GM21381 (cell line): ENCODE measurements around the gene FOXF1.

Source experiments
- ATAC-seq: cut with Tn5 transposase; IDR thresholded peaks from one replicate; pipeline ENCODE4 v1.9.1; 2021; ENCODE audit warnings: mild to moderate bottlenecking, moderate library complexity; ENCODE audit not compliant: unreplicated experiment

The FOXF1 gene

DNA sequence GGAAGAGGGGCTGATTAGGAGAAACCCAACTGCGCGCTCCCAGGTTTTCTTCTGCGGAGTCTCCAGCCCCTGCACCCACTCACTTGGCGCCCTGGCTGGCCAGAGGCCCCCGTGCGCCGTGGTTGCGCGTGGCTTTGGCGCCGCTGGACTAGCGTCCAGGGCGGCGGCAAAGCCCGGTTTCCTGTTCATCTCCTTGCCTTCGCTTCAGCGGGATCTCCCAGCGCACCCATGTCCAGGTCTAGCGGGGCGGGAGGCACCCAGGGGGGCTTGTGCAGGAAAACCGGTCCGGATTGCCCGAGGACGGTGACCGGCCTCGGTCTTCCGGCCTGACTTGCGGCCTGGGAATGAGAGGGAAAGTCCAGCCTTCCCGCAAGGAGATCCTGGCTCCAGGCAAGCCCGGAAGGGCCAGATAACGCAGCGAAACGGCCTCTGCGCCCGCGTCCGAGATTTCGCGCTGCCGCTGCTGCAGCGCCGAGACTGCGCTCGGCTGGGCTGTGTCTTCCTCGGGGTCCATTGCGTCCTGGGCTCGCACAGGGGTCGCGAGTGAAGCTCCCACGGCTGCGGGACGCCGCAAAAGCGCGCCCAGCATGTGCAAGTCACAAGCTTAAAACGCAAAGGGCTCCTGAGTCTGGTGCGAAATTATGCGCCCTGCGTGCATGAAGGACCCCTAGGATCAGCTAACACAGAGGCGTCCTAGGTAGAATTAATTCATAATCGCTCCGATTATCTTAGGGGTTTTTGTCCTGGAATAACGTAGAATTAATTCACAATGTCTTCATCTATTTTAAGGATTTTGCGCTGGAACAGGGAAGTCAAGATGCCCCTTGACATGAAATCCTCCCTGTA lies 5.7 kb downstream of the FOXF1 start:
- no peak for ATAC-seq

DNA sequence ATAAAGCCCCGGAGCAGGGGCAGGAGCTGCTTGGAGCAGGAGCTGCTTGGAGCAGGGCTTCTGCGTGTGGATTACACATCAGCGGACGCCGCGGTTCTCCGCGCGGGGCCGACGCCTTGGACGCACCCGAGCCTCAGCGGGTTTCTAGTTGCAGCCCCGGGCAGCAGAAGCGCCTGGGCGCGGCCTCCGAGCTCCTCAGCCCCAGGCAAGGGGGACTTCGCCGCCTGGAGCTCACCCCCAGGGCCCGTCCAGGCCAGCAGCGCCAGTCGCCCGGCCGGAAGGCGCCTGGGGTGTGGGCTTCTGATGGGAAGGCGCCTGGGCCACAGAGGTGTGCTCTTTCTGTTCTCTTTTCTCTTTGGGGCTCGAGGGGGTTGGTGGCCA lies 6.3 kb downstream of the FOXF1 start:
- ATAC-seq, result no peak

DNA sequence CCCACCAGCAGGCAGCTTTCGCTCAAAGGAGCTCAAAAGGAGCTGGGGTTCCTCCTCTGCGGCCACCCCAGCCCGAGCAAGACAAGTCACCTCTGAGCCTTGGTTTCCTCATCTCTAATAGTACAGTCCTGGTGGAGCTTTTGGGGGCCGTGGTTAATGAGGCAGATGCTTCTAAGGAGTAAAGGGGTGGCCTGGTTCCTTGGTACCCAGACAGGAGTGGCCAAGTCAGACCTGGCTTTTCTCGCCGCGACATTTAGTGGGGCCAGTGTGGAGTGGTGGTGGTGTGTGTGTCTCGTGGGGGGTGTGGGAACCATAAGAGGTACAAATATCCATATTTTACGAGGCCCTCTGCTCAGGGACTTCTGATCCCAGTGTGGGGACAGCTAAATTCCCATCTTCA lies 6.7 kb downstream of the FOXF1 start:
- ATAC-seq, result no peak

DNA sequence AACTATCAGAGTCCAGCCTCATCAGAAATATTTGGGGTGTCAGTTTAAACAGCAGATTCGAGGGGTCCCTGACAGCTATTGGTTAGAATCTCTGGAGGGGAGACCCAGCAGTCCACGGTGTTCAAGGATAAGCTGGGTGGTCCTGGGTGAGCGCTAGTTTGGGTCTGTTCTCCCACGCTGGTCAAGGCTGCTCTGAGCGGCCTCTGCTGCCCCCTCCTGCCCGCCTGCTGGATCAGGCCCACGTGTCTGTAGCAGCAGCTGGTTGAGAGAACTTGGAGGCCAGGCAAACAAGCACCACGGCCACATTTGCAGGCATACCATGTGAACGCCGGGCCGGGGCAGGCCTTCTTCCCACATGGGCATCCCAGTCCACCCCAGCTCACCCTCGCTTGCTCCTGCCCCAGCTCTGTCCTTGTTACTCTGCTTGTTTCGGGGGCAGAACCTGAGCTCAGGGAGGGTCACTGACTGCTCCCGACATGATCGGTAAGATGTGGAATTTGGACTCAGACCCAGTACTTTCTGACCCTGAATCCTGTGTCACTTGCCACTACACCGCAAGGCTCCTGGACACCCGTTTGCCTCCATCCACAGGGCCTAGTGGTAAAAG lies 7.4 kb downstream of the FOXF1 start:
- ATAC-seq, result no peak

DNA sequence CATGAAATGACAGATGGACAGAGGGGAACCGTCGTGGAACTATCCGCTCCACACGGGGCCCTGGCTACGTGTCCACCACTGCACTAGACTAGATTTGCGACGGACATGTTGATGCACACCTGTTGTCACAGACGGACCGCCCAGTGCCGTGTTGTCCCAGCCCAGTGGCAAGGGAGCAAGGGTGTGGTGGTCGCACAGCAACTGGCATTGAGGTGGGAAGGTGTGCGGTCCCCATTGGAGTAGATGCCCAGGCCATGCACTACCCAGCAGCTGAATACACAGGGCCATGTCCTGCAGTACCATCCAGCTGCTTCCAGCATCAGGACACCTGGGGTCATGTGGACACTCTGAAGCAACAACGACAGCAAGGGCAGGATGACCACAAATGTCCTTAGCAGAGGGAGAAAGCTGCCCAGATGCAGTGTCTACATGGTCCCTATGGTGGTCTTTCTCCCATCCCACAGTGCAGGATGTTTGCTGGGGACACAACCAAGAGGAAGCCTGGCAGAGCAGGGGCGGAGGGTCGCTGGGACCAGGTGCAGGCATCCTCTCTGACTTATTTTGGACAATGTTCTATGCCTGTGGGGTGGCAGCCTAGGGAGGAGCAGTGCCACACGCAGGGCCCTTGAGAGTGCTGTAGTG lies 8.8 kb downstream of the FOXF1 start:
- no peak for ATAC-seq

DNA sequence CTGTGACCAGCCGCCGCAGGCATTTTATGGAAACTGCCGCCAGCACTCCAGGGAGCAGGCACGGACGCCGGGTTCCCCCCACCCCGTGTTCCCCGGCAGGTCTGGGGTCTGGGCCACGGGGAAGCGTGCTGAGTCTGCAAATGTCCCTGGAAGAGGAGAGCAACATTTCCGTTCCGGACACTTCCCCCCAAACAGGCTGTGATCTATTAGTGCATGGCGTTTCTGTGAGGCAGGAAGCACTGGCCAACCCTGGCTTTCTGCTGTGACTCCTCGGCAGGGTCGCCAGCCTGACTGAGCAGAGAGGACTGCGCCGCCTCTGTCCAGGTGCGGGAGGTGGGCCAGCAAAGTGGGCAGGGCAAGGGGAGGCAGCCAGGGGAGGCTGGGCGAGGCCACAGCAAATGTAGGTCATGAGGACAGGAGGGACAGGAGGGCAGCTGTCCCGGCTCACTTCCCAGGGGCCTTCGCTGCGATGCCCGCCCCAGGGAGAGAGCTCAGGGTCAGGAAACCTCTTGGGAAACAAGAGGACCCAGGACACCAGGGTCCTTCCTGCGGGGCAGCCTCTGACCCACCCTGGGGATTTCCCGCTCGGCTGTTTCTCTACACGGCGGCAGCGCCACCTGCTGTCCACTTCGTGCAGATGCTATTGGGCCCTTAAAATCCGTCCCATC lies 9.5 kb downstream of the FOXF1 start:
- no peak for ATAC-seq

DNA sequence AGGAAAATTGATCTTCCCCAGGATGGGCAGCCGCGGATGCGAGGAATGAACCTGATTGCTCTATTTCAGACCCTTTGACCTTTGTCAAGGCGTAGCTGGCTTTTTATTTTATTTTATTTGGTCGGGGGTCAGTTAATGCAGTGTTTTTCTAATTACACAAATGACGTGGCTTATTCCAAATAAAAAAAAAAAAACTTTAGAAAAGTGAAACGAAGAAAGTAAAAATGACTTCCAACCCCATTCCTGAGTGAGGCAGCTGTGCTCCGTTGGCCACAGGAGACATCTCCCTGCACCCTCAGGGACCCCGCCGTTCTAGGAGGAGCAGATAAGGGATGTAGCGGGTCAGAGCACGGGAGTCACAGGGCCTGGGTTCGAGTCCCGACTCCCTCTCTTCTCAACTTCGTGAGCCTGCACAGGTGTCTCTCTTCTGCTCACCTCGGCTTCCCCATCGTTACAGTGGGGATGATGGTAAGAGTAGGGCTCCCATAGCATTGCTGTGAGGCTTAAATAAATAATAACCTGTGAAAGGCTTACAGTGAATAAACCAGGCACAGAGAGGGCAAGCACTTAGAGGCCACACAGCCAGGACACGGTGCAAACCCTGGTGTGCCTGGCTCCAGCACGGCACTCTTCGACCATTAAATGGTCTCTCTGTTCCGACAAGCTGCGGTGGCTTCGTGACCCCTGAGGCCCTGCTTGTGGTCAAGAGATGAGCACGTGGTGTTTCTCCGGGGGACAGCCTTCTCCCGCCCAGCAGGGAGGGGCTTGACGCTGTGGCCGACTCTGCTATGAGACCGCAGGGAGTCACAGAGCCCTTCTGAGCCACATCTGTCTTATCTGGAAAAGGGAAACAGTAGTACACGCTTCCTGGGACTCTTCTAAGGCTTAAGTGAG lies 10.2 kb downstream of the FOXF1 start:
- no peak for ATAC-seq

DNA sequence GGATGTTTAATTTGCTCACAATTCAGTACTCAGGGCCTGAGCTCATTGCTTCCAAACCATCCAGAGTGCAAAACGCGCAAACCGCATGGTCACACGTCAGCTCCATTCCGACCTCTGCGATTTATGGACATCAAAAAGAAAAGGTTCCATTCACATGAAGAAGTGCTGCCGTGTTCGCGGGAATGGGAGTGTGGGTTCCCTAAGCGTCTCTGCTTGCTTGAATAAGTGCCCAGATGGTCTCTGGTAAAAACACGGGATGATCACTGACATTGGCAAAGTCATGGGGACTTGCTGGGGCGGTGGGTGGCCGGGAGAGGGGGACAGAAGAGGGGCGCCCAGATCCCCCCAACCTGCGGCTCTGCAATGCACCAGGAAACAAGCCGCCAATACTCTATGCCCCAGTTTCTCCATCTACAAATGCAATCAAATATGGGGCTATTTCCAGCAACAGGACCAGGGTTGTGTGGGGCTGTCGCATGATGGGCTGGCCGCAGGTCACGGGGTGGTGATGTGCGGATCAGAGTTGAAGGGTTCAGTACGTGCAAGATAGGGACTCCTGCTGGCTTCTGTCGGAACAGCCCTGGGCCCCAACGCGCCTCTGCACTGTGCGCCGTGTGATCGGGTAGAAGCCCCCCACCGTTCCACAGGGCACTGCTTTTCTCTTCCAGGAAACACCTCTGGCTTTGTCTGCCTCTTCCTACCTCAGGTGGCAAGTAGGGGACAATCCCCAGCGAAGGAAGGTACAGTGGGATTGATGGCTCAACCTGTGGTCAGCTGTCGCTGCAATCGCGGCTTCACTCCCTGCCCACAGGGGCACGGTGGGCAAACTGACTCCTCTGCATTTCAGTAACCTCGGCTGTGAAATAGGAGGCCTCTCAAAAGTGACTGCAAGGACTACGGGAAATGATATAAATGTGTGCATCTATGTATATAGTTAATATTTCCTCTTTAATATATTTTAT lies 11.2 kb downstream of the FOXF1 start:
- ATAC-seq, result no peak

DNA sequence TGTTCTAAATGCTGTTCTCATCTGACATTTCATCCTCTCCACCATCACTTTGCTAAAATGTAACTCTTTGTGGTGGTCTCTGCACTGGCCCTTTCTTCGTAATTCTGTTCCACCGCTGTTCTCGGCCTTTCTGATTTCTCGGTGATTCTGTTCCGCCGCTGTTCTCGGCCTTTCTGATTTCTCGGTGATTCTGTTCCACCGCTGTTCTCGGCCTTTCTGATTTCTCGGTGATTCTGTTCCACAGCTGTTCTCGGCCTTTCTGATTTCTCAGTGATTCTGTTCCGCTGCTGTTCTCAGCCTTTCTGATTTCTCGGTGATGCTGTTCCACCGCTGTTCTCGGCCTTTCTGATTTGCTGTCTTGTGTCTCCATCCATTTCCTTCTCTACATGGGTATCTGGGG lies 12.3 kb downstream of the FOXF1 start:
- no peak for ATAC-seq

DNA sequence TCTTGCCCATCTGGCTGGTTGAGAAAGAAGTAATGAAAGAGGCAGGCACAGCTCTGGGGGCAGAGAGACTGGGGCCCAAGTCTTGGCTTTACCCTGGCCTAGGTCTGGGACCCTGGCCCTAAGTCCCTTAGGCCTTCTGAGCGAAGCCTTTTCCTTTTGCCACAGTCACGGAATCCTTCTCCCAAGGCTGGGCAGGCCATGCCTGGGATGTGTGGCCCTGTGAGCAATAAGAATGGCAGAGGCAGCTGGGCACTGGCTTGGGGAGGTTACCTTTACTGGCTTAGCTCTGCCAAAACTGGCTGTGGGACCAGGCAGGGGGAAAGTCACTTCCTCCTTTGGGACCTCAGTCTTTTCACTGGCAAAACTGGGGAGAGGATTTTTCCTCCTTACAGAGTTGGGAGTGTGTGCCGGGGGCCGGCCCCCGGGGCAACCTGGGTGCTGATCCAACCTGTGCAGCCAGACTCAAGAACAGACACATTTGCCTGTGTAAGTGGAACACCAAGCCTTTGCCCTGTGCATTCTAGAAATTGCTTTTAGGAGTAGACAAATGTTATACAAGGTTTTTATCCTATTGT lies 12.9 kb downstream of the FOXF1 start:
- ATAC-seq, result no peak

DNA sequence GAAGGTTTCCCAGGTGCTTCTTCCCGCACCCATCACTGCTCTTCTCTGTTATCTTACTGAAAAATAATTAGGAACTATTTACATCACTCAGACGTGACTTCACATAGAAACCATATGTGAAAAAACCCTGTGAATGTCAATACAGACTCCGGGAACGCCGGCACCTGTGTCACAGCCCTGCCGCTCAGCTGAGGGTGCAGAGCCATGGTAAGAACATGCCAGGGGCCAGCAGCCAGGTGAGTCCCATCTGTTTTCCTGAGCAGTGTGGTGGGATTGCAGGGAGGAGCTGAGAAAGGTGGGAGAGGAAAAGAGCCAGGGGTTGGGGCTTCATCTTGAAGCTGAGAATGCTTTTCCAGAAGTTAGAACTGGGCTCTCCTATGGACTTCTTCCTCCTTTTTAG lies 13.7 kb downstream of the FOXF1 start:
- no peak for ATAC-seq

DNA sequence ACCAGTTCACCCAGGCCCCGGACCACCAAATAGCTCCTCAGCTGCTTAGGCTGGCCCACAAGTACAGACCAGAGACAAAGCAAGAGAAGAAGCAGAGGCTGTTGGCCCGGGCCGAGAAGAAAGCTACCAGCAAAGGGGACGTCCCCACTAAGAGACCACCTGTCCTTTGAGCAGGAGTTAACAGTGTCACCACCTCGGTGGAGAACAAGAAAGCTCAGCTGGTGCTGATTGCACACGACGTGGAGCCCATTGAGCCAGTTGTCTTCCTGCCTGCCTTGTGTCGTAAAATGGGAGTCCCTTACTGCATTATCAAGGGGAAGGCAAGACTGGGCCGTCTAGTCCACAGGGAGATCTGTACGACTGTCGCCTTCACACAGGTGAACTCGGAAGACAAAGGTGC lies 15.4 kb downstream of the FOXF1 start:
- ATAC-seq, result no peak

DNA sequence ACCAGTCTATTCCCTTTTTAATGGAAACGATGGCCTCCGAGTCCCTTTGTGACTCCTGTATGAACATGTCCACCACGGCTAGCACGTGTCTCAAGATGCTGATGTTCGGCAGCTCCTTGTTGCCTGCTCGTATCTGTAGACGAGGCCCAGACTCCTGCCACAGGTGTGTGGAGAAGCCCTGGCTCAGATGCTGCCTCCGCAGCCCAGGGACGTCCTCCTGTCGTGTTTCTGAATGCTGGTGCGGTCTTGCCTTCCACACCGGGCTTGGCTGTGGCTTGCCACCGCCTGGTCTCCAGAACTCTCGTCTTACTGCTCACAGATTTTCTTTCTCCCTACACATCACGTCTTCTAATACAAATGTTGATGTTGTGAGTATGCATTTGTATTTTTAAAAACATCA lies 17.0 kb downstream of the FOXF1 start:
- no peak for ATAC-seq

DNA sequence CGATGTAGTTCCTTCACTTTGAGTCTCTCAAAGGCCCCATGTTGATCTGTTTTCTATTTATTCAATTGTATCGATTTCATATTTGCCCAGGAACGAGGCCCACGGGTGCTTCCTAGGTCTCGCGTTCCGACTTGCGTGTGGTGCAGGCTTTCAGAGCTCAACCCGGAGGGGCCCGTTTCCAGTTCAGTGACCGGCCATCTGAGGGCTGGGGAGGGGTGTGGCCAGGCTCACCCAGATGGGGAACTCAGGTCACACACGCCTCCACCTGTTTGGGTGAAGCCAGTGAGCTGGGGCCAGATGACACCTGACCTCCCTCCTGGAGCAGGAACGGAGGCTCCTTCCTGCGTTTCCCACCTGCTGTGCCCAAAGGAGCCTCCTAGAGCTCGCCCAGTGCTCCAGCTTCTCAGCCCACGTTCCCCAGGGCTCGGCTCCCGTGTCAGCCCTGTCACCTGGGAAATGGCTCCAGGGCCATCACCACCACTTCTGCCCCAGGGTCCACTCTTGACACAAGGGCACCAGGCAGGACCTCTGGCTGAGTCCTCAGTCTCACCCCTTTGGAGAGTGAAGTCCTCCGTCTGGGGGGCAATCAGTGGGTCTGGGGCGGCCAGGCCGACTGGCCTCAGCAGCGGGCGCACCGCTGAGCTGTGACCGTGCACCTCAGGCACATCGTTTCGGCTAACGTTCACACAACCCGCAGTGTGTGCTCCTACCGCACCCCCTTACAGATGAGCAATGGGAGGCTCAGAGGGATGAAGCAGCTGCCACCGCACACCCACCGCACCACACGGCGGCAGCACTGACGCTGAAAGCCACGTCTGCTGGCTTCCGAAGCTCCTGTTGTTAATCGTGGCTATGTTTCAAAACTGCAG lies 18.0 kb downstream of the FOXF1 start:
- ATAC-seq, result no peak

DNA sequence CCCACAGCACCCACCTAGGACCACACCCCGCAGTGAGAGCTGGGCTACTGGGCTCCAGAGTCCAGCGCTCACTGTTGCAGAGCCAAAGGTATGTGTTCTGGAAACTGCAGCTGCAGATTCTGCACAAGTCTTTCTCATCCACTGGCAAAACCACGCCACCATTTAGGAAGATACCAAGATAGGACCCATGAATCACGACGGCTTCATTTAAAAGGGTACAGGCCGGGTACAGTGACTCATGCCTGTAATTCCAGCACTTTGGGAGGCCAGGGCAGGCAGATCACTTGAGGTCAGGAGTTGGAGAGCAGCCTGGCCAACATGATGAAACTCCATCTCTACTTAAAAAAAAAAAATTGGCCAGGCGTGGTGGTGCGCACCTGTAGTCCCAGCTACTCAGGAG lies 18.8 kb downstream of the FOXF1 start:
- no peak for ATAC-seq

DNA sequence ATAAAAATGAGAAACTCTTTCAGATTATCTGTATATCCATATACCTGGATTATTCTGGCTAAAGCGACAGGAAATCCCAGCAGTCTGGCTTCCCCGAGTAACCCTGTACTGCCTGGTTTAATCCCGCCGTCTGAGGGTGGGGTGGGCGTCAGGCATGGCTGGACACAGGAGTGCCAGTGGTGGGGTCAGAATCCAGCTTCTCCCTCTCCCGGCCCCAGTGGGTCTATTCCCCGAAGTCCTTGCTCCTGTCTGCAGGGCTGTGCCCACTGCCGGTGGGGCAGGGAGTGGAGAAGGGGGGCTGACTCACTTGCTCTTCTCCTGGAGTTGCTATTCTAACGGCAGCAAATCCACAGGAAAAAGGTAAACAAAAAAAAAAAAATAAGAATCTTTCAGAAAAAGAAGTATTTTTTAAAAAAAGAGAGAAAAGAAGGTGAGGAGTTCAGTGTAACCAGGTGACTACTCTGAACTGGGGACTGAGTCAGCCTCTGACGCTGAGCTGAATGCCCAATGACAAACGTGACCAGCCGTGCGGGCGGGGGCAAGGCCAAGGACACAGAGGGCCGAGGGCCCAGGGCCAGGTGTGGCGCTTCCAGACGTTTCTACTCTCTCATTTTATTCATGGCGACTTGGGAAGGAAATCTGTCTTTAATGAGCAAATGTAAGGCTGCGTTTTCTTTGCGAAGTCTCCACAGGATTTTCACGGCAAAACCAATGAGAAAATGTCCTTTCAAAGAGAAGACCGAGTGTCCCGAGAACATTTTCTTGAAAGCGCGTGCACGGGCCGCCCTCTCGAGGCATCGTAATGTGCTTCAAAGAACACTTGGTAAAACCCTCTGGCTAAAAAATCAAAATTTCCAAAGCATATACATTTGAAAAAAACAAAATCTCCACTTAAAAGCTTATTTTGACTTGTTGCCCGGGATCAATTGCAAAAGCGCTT lies 20.2 kb downstream of the FOXF1 start:
- no peak for ATAC-seq

DNA sequence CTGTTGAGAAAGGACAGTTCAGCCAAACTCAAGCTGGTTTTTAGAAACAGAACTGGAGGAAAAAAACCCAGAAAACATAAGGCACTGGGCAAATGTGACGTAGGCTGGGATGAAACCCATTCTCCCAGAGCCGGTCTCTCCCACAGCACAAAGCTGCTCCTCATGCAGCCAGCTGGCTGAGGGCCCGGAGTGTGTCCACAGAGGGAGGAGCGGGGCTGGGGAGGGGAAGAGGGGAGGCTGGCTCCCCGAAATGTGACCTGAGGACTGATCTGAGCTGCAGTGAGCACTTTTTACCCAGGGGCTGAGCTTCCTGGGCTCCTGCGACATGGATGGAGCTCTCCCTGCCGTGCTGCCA lies 20.8 kb downstream of the FOXF1 start:
- no peak for ATAC-seq
